Gastroesophageal sphincter (tissue), 3 donors: Measurements from ENCODE around the gene BLOC1S1.

Experiments
- CTCF ChIP-seq, 4 experiments: fragments of 200-600 bp in 2 of 4; fragments of 450-650 bp in 2 of 4; sonication (generic) in 1 of 4; IDR thresholded peaks; one replicate each; pipeline ENCODE4 v1.5.1; 2017 to 2019; ENCODE audit warnings: antibody characterized with exemption in 4 of 4, mild to moderate bottlenecking in 2 of 4, moderate library complexity in 2 of 4
- POLR2A ChIP-seq, 2 donors: fragments of 450-650 bp; IDR thresholded peaks; one replicate each; pipeline ENCODE4 v1.6.1; 2017; ENCODE audit warnings: antibody characterized with exemption in 2 of 2, mild to moderate bottlenecking in 2 of 2, moderate library complexity in 1 of 2

- peak in 2 of 4 experiments; percentile 25 to 32 for TF ChIP-seq CTCF (IDR thresholded peaks at IDR 0.05)
- no peak for TF ChIP-seq POLR2A (IDR thresholded peaks at IDR 0.05)
Observed at GRCh38 chr12:55743406-55744339, 27.8 kb downstream of the BLOC1S1 start.
